HG03108 (cell line): Measurements from ENCODE around the gene COL19A1.
"Not testable (repeated sequence)": the region's sequence is repeated elsewhere in the genome, so short reads cannot be mapped to it uniquely, and the experiment has no call there.

Experiments used
- ATAC-seq: cut with Tn5 transposase; IDR thresholded peaks from one replicate; pipeline ENCODE4 v1.9.1; 2021; ENCODE audit warnings: moderate library complexity; ENCODE audit not compliant: unreplicated experiment

COL19A1 gene

DNA sequence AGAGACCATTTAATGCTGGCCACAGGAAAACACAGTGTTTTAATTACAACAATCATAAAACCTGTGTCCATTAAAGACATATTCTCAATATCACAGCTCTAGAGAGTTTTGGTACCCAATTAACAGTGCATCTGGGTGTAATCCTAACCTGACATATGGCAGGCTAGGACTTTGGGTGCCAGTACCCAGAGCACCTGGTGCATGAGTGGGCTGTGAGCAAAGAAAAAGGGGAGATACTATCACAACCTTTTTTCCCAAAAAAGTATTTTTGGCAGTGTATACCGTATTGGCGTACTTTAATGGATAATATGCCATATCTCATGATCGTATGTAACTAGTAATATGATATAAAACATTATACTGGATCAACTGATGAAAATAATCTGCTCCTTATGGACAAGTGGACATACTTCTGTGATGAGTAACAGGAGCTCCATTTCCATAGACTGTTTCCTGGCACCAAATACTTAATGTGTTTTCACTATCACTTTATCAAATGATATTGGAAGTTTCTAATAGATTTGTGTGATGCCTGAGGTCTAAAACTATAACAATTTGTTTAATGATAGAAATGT lies 91.7 kb downstream of the COL19A1 start:
- ATAC-seq, result no peak

DNA sequence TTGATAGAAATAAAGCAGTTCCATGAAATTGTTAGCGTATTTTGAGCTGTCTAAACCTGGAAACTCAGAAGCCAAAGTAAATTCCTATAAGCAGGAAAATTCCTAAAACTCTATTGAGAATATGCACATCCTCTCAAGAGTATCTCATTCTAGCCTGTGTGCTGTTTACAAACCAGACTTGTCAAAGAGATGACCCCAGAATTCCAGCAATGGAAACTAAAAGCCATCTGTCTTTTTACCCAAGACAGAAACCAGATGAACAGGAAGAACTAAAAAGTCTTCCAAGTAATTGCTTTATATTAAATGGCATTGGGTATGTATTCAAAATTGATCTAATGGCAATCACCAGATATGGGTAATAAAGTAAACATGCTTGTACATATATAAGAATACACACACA lies 92.6 kb downstream of the COL19A1 start:
- ATAC-seq, result no peak

GRCh38 chr6:69965974-69966373 lies 99.6 kb downstream of the COL19A1 start:
- ATAC-seq, result not testable (repeated sequence)

DNA sequence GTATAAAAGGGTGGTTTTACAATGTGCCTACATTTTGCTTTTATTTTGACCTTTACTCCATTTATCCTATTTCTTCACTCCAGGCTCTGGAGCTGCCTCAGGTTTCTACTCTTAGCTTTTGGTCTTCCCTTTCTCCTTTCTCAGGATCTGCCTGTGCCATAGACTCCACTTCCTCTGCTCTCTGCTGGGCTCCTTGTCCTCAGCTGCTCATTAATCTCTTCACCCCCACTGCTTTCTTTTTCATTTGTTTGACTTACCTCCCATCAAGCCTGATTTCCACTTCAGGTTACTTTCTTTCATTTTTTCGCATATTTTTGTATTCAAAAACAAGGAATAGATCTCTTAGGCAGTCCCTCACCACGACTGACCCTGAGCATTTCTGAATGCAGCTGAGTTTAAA lies 106.8 kb downstream of the COL19A1 start:
- no peak for ATAC-seq

DNA sequence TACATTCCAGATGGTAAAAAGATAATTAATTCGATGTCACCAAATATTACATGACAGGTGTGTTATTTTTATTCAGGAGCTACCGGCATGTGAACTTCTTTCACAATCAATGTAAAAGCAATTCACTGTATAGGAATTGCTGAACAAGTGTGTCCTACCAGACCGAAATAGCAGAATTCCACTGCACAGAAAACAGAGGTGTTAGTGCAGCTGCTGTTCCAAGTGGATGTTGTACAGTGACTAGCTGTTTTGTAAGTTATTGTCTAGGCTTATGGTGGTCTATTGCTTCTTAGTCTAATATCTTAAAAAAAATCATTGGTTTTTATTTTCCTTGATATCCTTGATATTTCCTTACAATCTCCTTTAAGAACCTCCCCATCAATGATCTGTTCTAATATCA lies 107.4 kb downstream of the COL19A1 start:
- no peak for ATAC-seq

DNA sequence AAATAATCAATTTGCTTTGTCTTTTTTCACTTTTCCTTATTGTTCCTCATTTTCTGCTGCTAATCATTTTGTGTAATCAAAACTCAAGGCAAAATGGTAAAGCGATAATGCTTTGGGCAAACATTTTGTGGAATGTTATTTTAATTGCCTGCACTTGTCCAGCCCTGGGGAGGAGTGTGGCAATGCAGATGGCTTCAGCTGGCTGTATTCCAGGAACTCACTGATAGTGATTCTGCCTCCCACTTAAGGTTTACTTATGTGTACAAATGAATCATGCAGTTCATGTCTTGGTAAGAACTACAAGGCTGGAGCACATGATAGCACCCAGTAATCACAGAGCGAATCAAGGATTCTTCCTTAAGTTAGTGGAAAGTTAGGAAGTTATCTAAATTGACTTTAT lies 107.8 kb downstream of the COL19A1 start:
- ATAC-seq, result no peak

DNA sequence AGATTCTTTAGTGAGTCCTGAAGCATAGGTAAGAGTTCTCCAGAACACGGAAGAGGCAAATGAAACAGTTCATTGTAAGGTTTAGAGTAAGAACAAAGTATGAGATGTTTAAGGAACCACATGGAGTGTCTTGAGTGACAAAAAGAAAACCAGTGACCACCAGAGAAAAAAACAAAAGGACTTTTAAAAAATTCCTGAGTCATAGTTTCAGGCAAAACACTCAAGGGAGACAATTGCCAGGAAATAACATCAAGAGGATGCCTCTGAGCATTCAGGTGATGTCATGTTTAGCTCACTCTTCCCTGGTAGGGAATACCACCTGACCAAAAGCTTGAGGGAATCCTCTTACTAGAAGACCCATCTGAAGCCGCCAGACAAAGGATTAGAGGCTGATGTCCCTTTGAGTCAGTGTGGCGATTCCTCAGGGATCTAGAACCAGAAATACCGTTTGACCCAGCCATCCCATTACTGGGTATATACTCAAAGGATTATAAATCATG lies 110.3 kb downstream of the COL19A1 start:
- ATAC-seq, result no peak

DNA sequence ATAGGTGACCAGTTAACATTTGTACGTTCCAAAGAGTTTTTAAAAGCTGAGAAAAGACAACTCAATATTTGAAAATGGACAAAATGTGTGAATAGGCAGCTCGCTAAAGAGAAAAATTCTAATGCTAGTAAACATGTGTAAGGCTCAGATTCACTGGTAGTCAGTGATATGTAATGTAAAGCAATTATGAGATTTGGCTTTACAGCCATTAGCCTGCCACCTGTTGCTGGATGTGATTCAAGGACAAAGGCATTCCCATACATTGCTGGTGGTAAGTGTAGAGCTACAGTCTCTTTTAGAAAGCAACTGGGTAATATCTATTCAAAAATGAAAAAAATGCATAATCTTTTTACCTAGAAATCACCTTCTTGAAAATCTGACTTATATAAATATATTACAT lies 114.3 kb downstream of the COL19A1 start:
- ATAC-seq, result no peak

DNA sequence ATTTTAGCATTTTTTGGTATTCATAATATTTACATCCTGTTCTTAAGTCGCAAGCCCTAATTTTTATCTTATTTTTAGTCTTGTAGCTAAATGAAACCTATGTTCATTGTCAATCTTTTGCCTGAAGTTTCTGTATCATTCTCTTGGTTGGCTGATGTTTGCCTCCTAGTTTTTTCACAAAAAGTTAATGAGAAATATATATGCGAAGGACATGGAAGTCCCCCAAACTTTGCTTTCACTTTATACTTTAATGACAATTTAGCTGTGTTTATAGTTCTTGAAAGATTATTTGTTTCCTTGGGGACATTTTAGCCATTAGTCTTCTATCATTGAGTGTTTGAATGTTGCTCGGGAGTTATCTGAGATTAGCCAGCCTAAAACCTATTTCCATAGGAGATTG lies 118.2 kb downstream of the COL19A1 start:
- no peak for ATAC-seq

DNA sequence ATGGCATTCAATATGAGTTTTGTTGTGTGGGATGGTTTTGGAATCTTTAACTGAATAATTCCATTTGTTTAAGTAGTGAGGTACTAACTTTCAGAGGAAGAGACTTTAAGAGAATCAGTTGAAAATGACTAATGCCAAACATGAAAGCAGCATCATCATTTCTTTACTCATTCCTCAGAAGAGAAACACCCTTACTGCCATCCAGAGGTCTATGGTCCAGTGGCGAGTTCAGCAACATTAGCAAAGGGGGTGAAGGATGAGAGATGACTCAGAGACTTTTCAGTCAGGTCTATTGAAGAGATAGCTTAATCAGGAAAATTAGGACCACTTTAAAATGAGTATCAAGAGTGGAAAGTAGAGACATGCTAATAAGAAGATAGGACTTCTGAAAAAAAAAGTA lies 118.8 kb downstream of the COL19A1 start:
- peak; percentile 51 for ATAC-seq

- no peak for ATAC-seq
Measured at GRCh38 chr6:69987550-69987949, 121.2 kb downstream of the COL19A1 start.

- no peak for ATAC-seq
Measured at GRCh38 chr6:69988458-69989126, 122.2 kb downstream of the COL19A1 start.

DNA sequence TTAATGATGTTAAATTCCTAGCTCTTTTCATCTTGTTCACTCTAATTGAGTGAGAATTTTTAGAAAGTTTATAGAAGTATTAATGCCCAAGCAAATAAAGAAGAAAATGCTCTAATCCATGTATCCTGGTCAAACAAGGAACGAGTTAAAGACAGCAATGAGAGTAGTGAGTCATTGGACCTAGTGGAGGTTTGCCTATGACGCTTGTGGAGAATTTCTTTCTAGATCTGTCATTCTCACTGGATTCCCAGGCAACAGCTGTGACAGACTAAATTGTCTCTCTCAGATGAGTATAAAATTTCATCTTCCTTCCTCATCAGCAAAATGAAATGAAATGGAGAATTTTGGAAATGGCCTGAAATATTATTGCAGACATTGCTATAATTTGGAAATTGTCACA lies 127.9 kb downstream of the COL19A1 start:
- no peak for ATAC-seq

DNA sequence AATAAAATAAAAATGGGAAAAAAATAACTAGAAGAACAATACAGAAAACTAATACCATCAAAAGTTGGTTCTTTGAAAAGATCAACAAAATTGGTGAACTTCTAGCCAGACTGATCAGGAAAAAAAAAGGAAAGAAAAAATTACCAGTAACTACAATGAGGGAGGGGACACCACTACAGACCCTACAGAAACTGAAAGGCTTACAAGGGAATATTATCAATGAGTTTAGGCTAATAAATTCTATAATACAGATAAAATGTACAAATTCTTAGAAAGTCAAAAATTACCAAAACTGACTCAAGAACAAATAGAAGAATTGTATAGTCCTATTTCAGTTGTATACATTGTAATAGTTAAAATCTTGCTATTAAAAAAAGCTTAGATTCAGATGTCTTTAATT lies 141.8 kb downstream of the COL19A1 start:
- ATAC-seq, result no peak

- ATAC-seq, result not testable (repeated sequence)
Measured at GRCh38 chr6:70010339-70010738, 144.0 kb downstream of the COL19A1 start.

DNA sequence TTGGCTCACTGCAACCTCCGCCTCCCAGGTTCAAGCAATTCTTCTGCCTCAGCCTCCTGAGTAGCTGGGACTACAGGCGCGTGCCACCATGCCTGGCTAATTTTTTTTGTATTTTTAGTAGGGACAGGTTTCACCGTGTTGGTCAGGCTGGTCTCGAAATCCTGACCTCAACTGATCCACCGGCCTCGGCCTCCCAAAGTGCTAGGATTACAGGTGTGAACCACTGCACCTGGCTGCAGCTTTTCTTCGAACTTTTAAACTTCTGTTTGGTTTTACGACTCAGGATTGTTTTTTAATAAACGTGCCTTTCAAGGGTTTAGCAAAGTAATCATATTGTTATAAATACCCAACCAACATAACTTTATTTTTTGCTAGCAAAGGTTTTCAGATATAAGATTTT lies 156.8 kb downstream of the COL19A1 start:
- not testable (repeated sequence) for ATAC-seq

DNA sequence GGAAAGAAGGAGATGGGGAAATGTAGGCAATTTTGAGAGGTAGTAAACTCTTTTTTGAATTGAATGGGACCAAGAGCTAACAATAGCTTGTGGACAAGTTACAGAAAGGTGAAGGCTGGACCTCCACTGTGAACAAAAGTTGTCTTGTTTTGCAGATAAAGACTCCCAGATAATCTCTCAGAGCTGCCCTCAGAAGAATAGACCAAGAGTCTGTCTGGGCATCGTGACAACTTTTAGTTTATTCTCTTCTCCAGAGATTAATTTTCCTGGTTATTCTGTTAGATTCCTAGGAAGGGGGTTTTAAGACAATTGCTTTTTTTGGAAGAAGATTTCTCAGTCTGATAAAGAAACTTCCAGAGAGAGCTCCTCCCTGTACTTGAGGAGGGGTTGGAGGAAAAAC lies 161.9 kb downstream of the COL19A1 start:
- ATAC-seq, result no peak

- ATAC-seq, result no peak
Measured at GRCh38 chr6:70028926-70029325, 162.6 kb downstream of the COL19A1 start.

GRCh38 chr6:70033781-70034180 lies 167.4 kb downstream of the COL19A1 start:
- ATAC-seq, result no peak

GRCh38 chr6:70037445-70037844 lies 171.1 kb downstream of the COL19A1 start:
- ATAC-seq, result no peak

DNA sequence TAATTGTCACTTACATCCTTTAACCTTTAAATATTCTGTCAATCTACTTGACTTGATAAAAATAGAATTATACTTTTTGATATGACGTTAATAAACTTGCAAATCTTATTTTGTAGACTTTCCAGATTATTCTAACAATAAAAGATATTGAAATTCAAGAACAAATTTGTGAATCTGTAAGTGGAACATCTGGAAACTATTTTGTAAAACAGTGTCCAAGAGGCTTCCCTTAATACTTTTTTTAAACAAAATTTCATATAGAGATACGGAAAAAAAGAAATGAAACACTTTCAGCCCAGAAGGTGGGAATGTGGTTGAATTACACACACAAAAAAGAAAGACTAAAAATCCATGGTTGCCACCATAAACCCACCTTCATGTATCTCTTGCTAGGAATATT lies 174.4 kb downstream of the COL19A1 start:
- no peak for ATAC-seq

GRCh38 chr6:70041411-70041810 lies 175.1 kb downstream of the COL19A1 start:
- no peak for ATAC-seq

- ATAC-seq, result no peak
Measured at GRCh38 chr6:70045413-70045812, 179.1 kb downstream of the COL19A1 start.
